ENCODE data around the gene NYNRIN. TPM values are rescaled to one million over a fixed set of nuclear protein-coding genes. Genes with fewer than 3 reads are reported as not detected.
A peak's percentile ranks its signal among the peaks of the same experiment; 100 is the strongest.
"Not testable (repeated sequence)": the region's sequence is repeated elsewhere in the genome, so short reads cannot be mapped to it uniquely, and the experiment has no call there.

NYNRIN gene
- total RNA-seq, 1 experiment from 2014 or later: not detected

DNA sequence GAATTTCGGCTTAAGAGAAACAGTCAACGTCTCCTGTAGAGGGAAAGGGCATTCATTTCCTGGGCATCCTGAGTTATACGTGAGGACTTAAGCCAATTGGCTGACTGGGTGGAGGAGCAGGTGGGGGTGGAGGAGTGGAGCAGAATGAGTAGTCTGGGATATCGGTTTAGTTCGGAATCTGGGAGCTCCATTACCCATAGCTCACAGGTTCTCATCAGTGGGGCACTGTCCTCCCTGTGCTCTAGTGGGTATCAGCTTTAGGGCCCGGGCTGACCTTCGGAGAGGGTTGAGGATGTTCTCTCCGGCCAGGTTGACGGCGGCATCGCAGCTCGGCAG lies 43.1 kb downstream of the NYNRIN start:
- H3K36me3 ChIP-seq (ENCODE audit: insufficient read depth, low read length): peaks cover 27% of the 10 kb centered on the region; the same call in 1 of the 2 replicates
- peak overlapping the region; percentile 81 for H3K4me3 ChIP-seq (ENCODE audit: low read length)
- no peaks in the 10 kb centered on the region for H3K9me3 ChIP-seq (ENCODE audit: low read length)
- H3K9me2 ChIP-seq (replicated peaks; ENCODE audit: insufficient read depth, low read length): no peaks in the 10 kb centered on the region
- H3K9ac ChIP-seq (ENCODE audit: low read length): peak overlapping the region; percentile 89
- DNase-seq: no peak
- H3K4me2 ChIP-seq (ENCODE audit: low read depth, low read length, poor library complexity, severe bottlenecking): peak overlapping the region; percentile 74
- no peak overlapping the region for H2AFZ ChIP-seq (ENCODE audit: low read length)
- H3K27me3 ChIP-seq (ENCODE audit: low read length): no peaks in the 10 kb centered on the region
- peaks cover 32% of the 10 kb centered on the region for H3K4me1 ChIP-seq (ENCODE audit: low read length)
- no peaks in the 10 kb centered on the region for H4K20me1 ChIP-seq (ENCODE audit: insufficient read depth, low read depth, low read length)
- H3K27ac ChIP-seq (ENCODE audit: low read length): peak overlapping the region; percentile 83
- peaks cover 33% of the 10 kb centered on the region for H3K79me2 ChIP-seq (ENCODE audit: low read length)

DNA sequence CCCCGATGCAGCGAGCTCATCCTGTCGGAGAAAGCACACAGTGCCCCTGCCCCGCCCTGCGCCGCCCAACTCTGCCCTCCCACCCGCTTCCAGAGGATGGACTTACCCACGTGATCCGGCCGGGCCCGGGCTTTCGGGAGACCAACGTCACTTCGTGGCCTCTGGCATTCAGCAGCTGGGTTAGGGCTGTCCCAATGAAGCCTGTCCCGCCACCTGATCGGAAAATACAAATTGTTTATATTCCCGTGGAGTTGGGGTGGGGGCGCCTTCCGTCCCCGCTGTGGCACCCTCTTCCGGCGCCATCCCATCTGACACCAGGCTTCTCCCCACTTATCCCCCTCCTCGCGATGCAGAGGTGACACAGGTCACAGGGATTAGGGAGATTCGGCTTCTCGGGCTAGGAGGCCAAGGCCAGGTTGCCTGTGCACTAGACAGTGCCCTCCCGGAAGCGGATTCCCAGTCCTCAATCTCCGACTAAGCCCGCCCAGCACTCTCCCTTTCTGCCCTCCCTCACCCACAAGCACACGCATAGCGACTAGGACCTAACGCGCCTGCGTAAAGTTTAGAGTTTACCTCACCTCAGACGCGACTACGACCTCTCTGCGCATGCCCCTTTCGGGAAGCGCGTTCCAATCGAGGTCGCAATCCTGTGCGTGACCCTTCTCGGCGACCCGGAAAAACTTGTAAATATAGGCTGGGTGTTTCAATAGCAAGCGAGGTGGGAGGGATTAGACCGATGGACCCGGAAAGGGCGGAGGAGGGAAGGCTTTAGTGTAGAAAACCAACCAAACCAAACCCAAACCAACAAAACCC lies 43.6 kb downstream of the NYNRIN start, which contains the start of gene SDR39U1:
Gene SDR39U1, minus strand, starts transcription at position 537 of the 813 bp plus-strand sequence. Its CDS starts 7 bp downstream, at position 530.
- peak within 1 kb of the TSS; percentile 72; the same call in 1 of the 2 replicates for H2AFZ ChIP-seq (ENCODE audit: low read length)
- no peaks in the 10 kb centered on the region for H3K9me3 ChIP-seq (ENCODE audit: low read length)
- H3K36me3 ChIP-seq (ENCODE audit: insufficient read depth, low read length): peaks cover 27% of the 10 kb centered on the region; the same call in 1 of the 2 replicates
- H3K79me2 ChIP-seq (ENCODE audit: low read length): peaks cover 33% of the 10 kb centered on the region
- H3K4me1 ChIP-seq (ENCODE audit: low read length): peaks cover 26% of the 10 kb centered on the region
- peak within 1 kb of the TSS; percentile 79 for H3K4me2 ChIP-seq (ENCODE audit: low read depth, low read length, poor library complexity, severe bottlenecking)
- DNase-seq: peak; percentile 100
- H4K20me1 ChIP-seq (ENCODE audit: insufficient read depth, low read depth, low read length): no peaks in the 10 kb centered on the region
- H3K4me3 ChIP-seq (ENCODE audit: low read length): peak within 1 kb of the TSS; percentile 81
- H3K27ac ChIP-seq (ENCODE audit: low read length): peak within 1 kb of the TSS; percentile 83
- peak within 1 kb of the TSS; percentile 89 for H3K9ac ChIP-seq (ENCODE audit: low read length)
- no peaks in the 10 kb centered on the region for H3K9me2 ChIP-seq (replicated peaks; ENCODE audit: insufficient read depth, low read length)
- H3K27me3 ChIP-seq (ENCODE audit: low read length): no peaks in the 10 kb centered on the region

DNA sequence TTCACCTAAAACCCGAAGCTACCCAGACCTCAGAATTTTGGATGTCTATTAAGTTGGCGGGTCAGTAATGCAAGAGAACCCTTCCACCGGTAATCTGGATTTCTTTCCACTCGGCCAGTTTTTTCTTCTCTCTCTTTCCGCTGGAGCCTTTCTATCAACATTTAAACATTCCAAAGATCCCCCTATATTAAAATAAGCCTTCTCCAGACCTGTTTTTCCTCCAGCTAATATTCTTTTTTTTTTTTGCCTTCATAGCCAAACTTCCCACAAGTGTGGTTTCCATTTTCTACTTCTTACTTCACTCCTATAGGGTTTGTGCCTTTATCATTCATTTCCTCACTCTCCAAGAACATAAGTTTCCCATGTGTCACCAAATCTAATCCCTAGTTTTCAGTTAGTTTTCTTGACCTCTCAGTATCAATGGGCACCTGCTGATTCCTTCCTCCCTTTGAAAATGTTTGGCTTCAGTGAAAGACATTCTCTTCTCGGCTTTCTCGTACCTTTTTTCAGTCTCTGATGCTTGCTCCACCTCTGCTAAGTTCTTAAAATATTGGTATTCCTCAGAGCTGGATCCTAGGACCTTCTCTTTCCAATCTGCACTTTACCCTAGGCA lies 44.4 kb downstream of the NYNRIN start:
- Histone ChIP-seq H3K4me1 (ENCODE audit: low read length) (peaks cover 19% of the 10 kb centered on the region), H3K36me3 (ENCODE audit: insufficient read depth, low read length) (peaks cover 25% of the 10 kb centered on the region; the same call in 1 of the 2 replicates), H3K27ac (ENCODE audit: low read length) (peak overlapping the region; percentile 58), H3K9me2 (replicated peaks; ENCODE audit: insufficient read depth, low read length) (no peaks in the 10 kb centered on the region), H3K27me3 (ENCODE audit: low read length) (no peaks in the 10 kb centered on the region), H3K9ac (ENCODE audit: low read length) (peak overlapping the region; percentile 74), H3K9me3 (ENCODE audit: low read length) (no peaks in the 10 kb centered on the region), H3K79me2 (ENCODE audit: low read length) (peaks cover 33% of the 10 kb centered on the region), H3K4me3 (ENCODE audit: low read length) (peak overlapping the region; percentile 81), H4K20me1 (ENCODE audit: insufficient read depth, low read depth, low read length) (no peaks in the 10 kb centered on the region), H3K4me2 (ENCODE audit: low read depth, low read length, poor library complexity, severe bottlenecking) (peak overlapping the region; percentile 79), H2AFZ (ENCODE audit: low read length) (no peak overlapping the region)
- no peak for DNase-seq

- H3K4me1 ChIP-seq (ENCODE audit: low read length); H4K20me1 ChIP-seq (ENCODE audit: insufficient read depth, low read depth, low read length); H3K9me3 ChIP-seq (ENCODE audit: low read length); H3K4me3 ChIP-seq (ENCODE audit: low read length); H3K4me2 ChIP-seq (ENCODE audit: low read depth, low read length, poor library complexity, severe bottlenecking); H2AFZ ChIP-seq (ENCODE audit: low read length); H3K79me2 ChIP-seq (ENCODE audit: low read length); H3K9ac ChIP-seq (ENCODE audit: low read length); H3K27ac ChIP-seq (ENCODE audit: low read length); DNase-seq; H3K27me3 ChIP-seq (ENCODE audit: low read length); H3K9me2 ChIP-seq (replicated peaks; ENCODE audit: insufficient read depth, low read length): not testable (repeated sequence)
- H3K36me3 ChIP-seq (ENCODE audit: insufficient read depth, low read length): peaks cover 12% of the 10 kb centered on the region; the same call in 1 of the 2 replicates
Observed at GRCh38 chr14:24450828-24451227, 52.0 kb downstream of the NYNRIN start.

- Histone ChIP-seq H3K4me1 (ENCODE audit: low read length) (no peaks in the 10 kb centered on the region), H3K27me3 (ENCODE audit: low read length) (no peaks in the 10 kb centered on the region), H3K9ac (ENCODE audit: low read length) (no peak overlapping the region), H3K4me3 (ENCODE audit: low read length) (no peak overlapping the region), H3K4me2 (ENCODE audit: low read depth, low read length, poor library complexity, severe bottlenecking) (no peak overlapping the region), H3K36me3 (ENCODE audit: insufficient read depth, low read length) (peaks cover 12% of the 10 kb centered on the region; the same call in 1 of the 2 replicates), H3K9me2 (replicated peaks; ENCODE audit: insufficient read depth, low read length) (no peaks in the 10 kb centered on the region), H4K20me1 (ENCODE audit: insufficient read depth, low read depth, low read length) (no peaks in the 10 kb centered on the region), H3K9me3 (ENCODE audit: low read length) (peaks cover 8% of the 10 kb centered on the region), H3K79me2 (ENCODE audit: low read length) (no peaks in the 10 kb centered on the region), H2AFZ (ENCODE audit: low read length) (no peak overlapping the region), H3K27ac (ENCODE audit: low read length) (no peak overlapping the region)
- DNase-seq: no peak
Observed at GRCh38 chr14:24456980-24457379, 58.2 kb downstream of the NYNRIN start.

- H3K36me3 ChIP-seq (ENCODE audit: insufficient read depth, low read length): peaks cover 10% of the 10 kb centered on the region; the same call in 1 of the 2 replicates
- H3K9ac ChIP-seq (ENCODE audit: low read length): no peak overlapping the region
- H3K9me3 ChIP-seq (ENCODE audit: low read length): peaks cover 8% of the 10 kb centered on the region
- no peak overlapping the region for H3K4me2 ChIP-seq (ENCODE audit: low read depth, low read length, poor library complexity, severe bottlenecking)
- no peaks in the 10 kb centered on the region for H3K79me2 ChIP-seq (ENCODE audit: low read length)
- no peak overlapping the region for H2AFZ ChIP-seq (ENCODE audit: low read length)
- DNase-seq: no peak
- no peaks in the 10 kb centered on the region for H4K20me1 ChIP-seq (ENCODE audit: insufficient read depth, low read depth, low read length)
- H3K27ac ChIP-seq (ENCODE audit: low read length): no peak overlapping the region
- no peak overlapping the region for H3K4me3 ChIP-seq (ENCODE audit: low read length)
- H3K27me3 ChIP-seq (ENCODE audit: low read length): no peaks in the 10 kb centered on the region
- no peaks in the 10 kb centered on the region for H3K9me2 ChIP-seq (replicated peaks; ENCODE audit: insufficient read depth, low read length)
- H3K4me1 ChIP-seq (ENCODE audit: low read length): peaks cover 3% of the 10 kb centered on the region
Observed at GRCh38 chr14:24458736-24459135, 59.9 kb downstream of the NYNRIN start.

GRCh38 chr14:24459331-24459730 lies 60.5 kb downstream of the NYNRIN start:
- Histone ChIP-seq H3K4me1 (ENCODE audit: low read length) (peaks cover 8% of the 10 kb centered on the region), H3K79me2 (ENCODE audit: low read length) (no peaks in the 10 kb centered on the region), H3K4me3 (ENCODE audit: low read length) (no peak overlapping the region), H2AFZ (ENCODE audit: low read length) (no peak overlapping the region), H3K9me3 (ENCODE audit: low read length) (peaks cover 4% of the 10 kb centered on the region), H4K20me1 (ENCODE audit: insufficient read depth, low read depth, low read length) (no peaks in the 10 kb centered on the region), H3K9ac (ENCODE audit: low read length) (no peak overlapping the region), H3K4me2 (ENCODE audit: low read depth, low read length, poor library complexity, severe bottlenecking) (no peak overlapping the region), H3K9me2 (replicated peaks; ENCODE audit: insufficient read depth, low read length) (no peaks in the 10 kb centered on the region), H3K27me3 (ENCODE audit: low read length) (no peaks in the 10 kb centered on the region), H3K36me3 (ENCODE audit: insufficient read depth, low read length) (0 out of 2 replicates have a peak, but pooled peaks cover 4% of the 10 kb centered on the region), H3K27ac (ENCODE audit: low read length) (no peak overlapping the region)
- no peak for DNase-seq

GRCh38 chr14:24461336-24461735 lies 62.5 kb downstream of the NYNRIN start:
- Histone ChIP-seq H3K9ac (ENCODE audit: low read length) (no peak overlapping the region), H3K4me2 (ENCODE audit: low read depth, low read length, poor library complexity, severe bottlenecking) (no peak overlapping the region), H3K79me2 (ENCODE audit: low read length) (no peaks in the 10 kb centered on the region), H3K4me1 (ENCODE audit: low read length) (peaks cover 13% of the 10 kb centered on the region), H3K27me3 (ENCODE audit: low read length) (no peaks in the 10 kb centered on the region), H2AFZ (ENCODE audit: low read length) (no peak overlapping the region), H3K36me3 (ENCODE audit: insufficient read depth, low read length) (no peaks in the 10 kb centered on the region), H3K27ac (ENCODE audit: low read length) (no peak overlapping the region), H3K9me3 (ENCODE audit: low read length) (no peaks in the 10 kb centered on the region), H4K20me1 (ENCODE audit: insufficient read depth, low read depth, low read length) (no peaks in the 10 kb centered on the region), H3K9me2 (replicated peaks; ENCODE audit: insufficient read depth, low read length) (no peaks in the 10 kb centered on the region), H3K4me3 (ENCODE audit: low read length) (no peak overlapping the region)
- DNase-seq: no peak
